Effector memory CD4-positive, alpha-beta T cell (primary cell): ENCODE data around the gene STAC.
"Not testable (repeated sequence)": the region's sequence is repeated elsewhere in the genome, so short reads cannot be mapped to it uniquely, and the experiment has no call there.

Source experiments
- DNase-seq, 3 donors: peaks; one replicate each; pipeline ENCODE4 v3.0.0-alpha.2; 2020
- H3K27ac ChIP-seq: 2 replicates; pipeline ENCODE4 v1.7.0; 2013; ENCODE audit warnings: mild to moderate bottlenecking, low read length, moderate library complexity; ENCODE audit not compliant: insufficient read depth, poor library complexity, severe bottlenecking
- H3K27me3 ChIP-seq: replicated peaks from 2 replicates; pipeline ENCODE4 v1.7.0; 2013; ENCODE audit warnings: mild to moderate bottlenecking, low read length; ENCODE audit not compliant: insufficient read depth, control insufficient read depth, poor library complexity, severe bottlenecking
- H3K36me3 ChIP-seq: 2 replicates; pipeline ENCODE4 v1.7.0; 2013; ENCODE audit warnings: mild to moderate bottlenecking, low read length, moderate library complexity; ENCODE audit not compliant: control insufficient read depth, insufficient read depth
- H3K4me1 ChIP-seq: 2 replicates; pipeline ENCODE4 v1.7.0; 2013; ENCODE audit warnings: low read length, mild to moderate bottlenecking; ENCODE audit not compliant: control insufficient read depth, insufficient read depth, poor library complexity, severe bottlenecking
- H3K4me3 ChIP-seq: 2 replicates; pipeline ENCODE4 v1.7.0; 2013; ENCODE audit warnings: low read length, low read depth, mild to moderate bottlenecking; ENCODE audit not compliant: insufficient read depth, poor library complexity, severe bottlenecking
- H3K9me3 ChIP-seq: 2 replicates; pipeline ENCODE4 v1.7.0; 2013; ENCODE audit warnings: mild to moderate bottlenecking, low read length, moderate library complexity; ENCODE audit not compliant: control insufficient read depth

Gene STAC

DNA sequence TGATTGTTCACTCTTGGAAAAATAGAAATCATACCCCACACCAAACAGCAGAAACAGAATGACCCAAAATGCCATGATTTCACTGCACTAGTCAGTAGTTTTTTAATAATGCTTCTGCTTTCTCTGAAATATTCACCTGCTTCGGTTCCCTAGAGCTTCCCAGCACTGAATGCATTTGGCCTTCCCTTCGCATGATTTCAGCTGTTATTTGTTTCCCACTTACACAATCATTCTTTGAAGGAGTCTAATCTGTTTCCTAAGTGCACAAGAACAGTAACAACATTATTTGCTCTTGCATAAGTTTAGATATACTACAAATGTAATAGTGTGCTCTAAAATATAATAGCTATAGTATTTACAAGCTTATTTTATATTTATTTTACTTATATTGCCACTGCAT is 178.7 kb downstream of the STAC start:
- no peaks in the 10 kb centered on the region for H3K4me1 ChIP-seq
- H3K9me3 ChIP-seq = no peaks in the 10 kb centered on the region
- DNase-seq = no peak
- H3K27me3 ChIP-seq = no peaks in the 10 kb centered on the region
- H3K4me3 ChIP-seq = no peak overlapping the region
- H3K27ac ChIP-seq = no peak overlapping the region
- no peaks in the 10 kb centered on the region for H3K36me3 ChIP-seq

DNA sequence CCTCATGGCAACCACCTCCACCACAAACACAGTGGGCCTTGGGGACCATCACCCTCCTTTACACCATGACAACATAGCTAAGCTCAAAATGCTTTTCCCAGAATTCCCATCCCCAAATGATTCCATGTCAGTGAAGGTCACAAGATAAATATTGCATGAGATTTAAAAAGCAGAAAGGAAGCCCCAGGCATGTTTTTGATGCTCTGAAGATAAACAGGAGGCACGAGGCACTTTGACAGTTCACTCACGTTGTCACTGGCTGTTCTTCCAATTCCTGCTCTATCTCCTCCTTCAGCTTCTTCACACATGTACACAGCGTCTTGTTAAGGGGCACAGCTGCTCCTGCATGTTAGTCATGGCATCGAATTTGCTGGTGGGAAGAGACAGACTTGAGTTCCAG is 180.4 kb downstream of the STAC start:
- no peak overlapping the region for H3K4me3 ChIP-seq
- no peaks in the 10 kb centered on the region for H3K4me1 ChIP-seq
- no peaks in the 10 kb centered on the region for H3K9me3 ChIP-seq
- no peak for DNase-seq
- H3K27ac ChIP-seq = no peak overlapping the region
- no peaks in the 10 kb centered on the region for H3K36me3 ChIP-seq
- H3K27me3 ChIP-seq = no peaks in the 10 kb centered on the region

DNA sequence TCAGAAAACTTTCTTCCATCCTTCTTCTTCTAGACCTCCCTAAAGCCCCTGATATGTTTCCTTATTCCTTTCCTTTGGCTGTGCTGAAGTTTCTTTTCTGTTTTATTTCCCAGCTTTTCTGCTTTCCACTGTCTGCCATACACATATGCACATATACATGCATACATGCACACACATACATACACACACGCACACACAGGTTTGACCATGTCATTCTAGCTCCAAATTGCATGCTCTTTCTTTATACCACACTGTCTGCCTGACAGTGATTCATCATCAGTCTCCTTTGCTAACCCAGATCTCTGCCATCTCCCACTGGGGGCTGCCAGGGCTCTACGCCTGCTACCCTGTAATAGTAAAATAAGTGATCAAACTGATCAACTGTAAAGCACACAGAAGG is 181.3 kb downstream of the STAC start:
- Histone ChIP-seq H3K27me3 (no peaks in the 10 kb centered on the region), H3K27ac (no peak overlapping the region)
- DNase-seq = no peak

DNA sequence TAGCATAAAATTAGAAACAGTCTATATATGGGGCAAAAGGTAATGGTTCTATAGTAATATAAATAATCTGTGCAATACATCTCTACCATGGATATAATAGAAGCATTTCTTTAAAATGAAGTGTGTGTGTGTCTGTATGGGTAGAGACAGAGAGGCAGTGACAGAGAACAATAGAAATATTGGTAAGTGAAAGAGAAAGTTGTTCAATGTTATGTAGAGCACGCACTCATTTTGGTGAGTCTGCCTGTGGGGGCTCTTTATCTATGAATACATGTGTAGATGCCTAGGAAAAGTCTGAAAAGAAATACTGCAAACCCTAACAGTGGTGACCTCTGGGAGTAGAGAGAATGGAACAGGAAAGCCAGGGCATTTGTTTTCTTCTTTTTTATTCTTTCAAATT is 182.6 kb downstream of the STAC start:
- H3K27ac ChIP-seq = no peak overlapping the region
- no peaks in the 10 kb centered on the region for H3K27me3 ChIP-seq
- H3K36me3 ChIP-seq = no peaks in the 10 kb centered on the region
- no peak overlapping the region for H3K4me3 ChIP-seq
- no peaks in the 10 kb centered on the region for H3K9me3 ChIP-seq
- no peaks in the 10 kb centered on the region for H3K4me1 ChIP-seq
- no peak for DNase-seq

More for the DNA sequence above, 181.3 kb downstream of the STAC start:
- H3K9me3 ChIP-seq = no peaks in the 10 kb centered on the region
- H3K4me3 ChIP-seq = no peak overlapping the region
- no peaks in the 10 kb centered on the region for H3K4me1 ChIP-seq
- no peaks in the 10 kb centered on the region for H3K36me3 ChIP-seq

DNA sequence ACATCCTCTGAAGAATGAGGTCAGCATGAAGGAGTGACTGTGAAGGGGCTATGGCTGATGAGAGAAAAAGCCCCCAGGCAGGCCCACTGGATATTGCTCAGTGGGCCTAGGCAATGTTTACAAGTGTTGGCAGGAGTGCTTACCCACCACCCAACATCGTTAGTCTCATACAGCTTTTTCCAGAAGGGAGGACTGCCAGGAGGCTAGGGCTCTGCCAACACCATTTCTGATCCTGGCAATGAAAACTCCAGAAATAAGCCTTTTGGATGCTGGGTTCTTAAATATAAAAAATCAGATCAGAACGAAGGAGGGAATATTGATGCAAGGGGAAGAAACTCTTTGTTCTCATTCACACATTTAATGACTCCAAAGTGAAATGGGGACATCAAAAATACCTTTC is 194.9 kb downstream of the STAC start:
- DNase-seq = no peak
- Histone ChIP-seq H3K36me3 (no peaks in the 10 kb centered on the region), H3K27me3 (no peaks in the 10 kb centered on the region), H3K27ac (no peak overlapping the region), H3K4me1 (no peaks in the 10 kb centered on the region), H3K4me3 (no peak overlapping the region), H3K9me3 (no peaks in the 10 kb centered on the region)

DNA sequence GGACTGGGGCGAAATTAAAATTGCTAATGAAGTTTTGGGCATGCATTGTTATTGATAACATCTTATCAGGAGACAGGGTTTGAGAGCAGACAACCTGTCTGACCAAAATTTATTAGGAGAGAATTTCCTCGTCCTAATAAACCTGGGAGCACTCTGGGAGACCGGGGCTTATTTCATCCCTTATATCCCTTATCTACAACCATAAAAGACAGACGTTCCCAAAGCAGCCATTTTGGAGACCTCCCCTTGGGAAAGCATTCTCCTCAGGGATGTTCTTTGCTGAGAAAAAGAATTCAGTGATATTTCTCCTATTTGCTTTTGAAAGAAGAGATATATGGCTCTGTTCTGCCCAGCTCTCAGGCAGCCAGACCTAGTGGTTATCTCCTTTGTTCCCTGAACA is 198.1 kb downstream of the STAC start:
- DNase-seq, H3K27me3 ChIP-seq, H3K4me1 ChIP-seq, H3K9me3 ChIP-seq, H3K4me3 ChIP-seq, H3K36me3 ChIP-seq, H3K27ac ChIP-seq: not testable (repeated sequence)

DNA sequence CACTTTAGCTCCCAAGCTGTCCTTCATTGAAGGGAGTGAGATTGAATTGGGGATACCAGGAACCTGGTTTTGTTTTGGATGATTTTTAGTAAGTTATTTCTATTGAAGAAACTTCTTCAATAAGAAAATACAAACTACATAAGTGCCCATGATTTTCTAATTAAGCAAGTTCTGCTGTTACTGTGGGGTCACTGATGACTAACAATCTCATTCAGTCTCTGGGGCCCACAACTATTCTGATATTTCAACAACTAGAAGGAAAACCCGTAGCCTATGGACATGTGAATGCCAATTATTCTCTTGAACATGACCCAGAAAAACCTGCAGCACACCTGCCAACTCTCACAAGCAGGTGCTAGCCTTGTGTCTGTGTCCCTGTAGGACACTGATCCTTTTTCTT is 199.4 kb downstream of the STAC start:
- no peaks in the 10 kb centered on the region for H3K9me3 ChIP-seq
- no peaks in the 10 kb centered on the region for H3K27me3 ChIP-seq
- no peaks in the 10 kb centered on the region for H3K4me1 ChIP-seq

DNA sequence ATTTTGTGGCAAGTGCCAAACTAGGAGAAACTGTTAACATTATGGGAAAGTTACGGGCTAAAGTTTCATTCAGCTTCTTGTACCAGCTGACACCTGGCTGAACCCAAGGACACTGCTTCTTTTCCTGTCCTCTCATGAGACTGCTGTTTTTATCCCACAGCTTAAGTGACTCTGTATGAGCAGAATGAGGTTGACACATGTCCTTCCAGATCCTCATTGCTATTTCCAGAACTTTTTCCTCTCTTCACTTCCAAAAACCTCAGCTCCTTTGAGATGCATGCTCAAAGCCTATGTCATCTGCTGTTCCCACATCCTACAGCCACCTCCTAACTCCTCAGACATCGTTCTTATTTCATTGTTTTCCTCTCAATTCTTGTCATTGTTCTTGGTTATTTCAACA is 200.4 kb downstream of the STAC start:
- Histone ChIP-seq H3K4me1 (no peaks in the 10 kb centered on the region), H3K27ac (no peak overlapping the region), H3K36me3 (no peaks in the 10 kb centered on the region), H3K27me3 (no peaks in the 10 kb centered on the region), H3K9me3 (no peaks in the 10 kb centered on the region), H3K4me3 (no peak overlapping the region)
- no peak for DNase-seq

More for the DNA sequence above, 199.4 kb downstream of the STAC start:
- Histone ChIP-seq H3K36me3 (no peaks in the 10 kb centered on the region), H3K4me3 (no peak overlapping the region), H3K27ac (no peak overlapping the region)
- no peak for DNase-seq

DNA sequence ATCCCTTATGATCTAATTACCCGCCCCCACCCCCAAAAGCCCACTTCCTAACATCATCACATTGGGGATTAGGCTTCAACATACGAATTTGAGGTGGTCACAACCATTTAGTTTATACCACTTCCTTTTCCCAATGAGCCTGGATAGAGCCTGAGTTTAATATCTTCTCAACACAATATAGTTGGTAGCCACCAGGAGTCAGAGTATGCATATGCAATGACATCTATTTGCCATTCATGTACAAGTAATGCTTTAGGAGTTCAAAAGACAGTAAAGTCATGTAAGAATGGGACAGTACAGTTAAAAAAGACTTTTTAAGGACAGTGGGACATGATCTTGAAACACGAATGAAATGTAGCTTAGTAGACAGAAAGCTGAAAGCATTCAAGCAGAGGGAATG is 211.7 kb downstream of the STAC start:
- Histone ChIP-seq H3K4me1 (no peaks in the 10 kb centered on the region), H3K27me3 (no peaks in the 10 kb centered on the region), H3K9me3 (no peaks in the 10 kb centered on the region), H3K36me3 (no peaks in the 10 kb centered on the region), H3K4me3 (no peak overlapping the region), H3K27ac (no peak overlapping the region)
- no peak for DNase-seq

DNA sequence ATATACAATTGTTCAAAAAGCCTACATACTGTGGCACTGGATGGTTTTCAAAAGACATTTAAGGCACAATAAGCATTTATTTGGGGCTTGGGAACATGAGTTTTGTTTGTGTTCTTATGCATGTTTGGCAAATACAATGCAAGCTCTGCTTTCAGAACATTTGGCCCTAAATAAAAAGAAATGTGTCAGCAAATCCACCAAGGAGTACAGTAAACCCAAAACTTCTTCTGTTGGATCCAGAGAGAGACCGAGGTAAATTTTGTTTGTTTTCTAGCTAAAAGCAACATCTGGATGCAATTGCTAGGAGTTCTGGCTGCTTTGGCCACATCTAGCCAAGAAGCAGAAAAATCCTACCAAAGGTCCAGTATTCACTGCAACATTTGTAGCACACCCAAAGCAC is 215.2 kb downstream of the STAC start:
- H3K36me3 ChIP-seq = no peaks in the 10 kb centered on the region
- no peaks in the 10 kb centered on the region for H3K4me1 ChIP-seq
- no peak for DNase-seq
- H3K9me3 ChIP-seq = no peaks in the 10 kb centered on the region
- H3K4me3 ChIP-seq = no peak overlapping the region
- no peaks in the 10 kb centered on the region for H3K27me3 ChIP-seq
- H3K27ac ChIP-seq = no peak overlapping the region

DNA sequence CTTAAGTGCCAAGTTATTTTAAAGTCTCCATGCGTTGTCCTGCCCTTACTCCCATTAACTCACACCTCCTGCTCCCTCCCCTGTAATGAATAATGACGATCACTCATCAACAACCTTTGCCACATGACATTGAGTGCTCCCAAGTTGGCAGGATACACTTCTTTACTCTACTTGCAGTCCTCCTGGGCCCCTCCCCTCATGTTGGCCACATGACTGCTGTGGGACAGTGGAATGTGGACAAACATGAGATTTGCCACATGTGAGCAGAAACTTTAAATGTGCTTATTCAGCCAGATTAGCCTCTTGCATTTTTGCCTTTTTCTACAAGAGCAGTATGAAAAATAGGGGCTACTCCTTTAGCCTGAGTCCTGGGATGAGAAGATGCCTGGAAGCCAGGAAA is 216.1 kb downstream of the STAC start:
- H3K4me3 ChIP-seq = no peak overlapping the region
- no peak for DNase-seq
- H3K9me3 ChIP-seq = no peaks in the 10 kb centered on the region

More for the DNA sequence above, 216.1 kb downstream of the STAC start:
- Histone ChIP-seq H3K27me3 (no peaks in the 10 kb centered on the region), H3K36me3 (no peaks in the 10 kb centered on the region), H3K27ac (no peak overlapping the region), H3K4me1 (no peaks in the 10 kb centered on the region)
